Body of pancreas (tissue), 4 donors: Measurements from ENCODE around the gene CFAP77. TPM values are rescaled to one million over a fixed set of nuclear protein-coding genes. Genes with fewer than 3 reads are reported as not detected.

Experiments used
- ATAC-seq: fragments of 150-250 bp; one replicate; pipeline ENCODE4 v1.9.1; 2016
- DNase-seq, 4 donors: peaks; one replicate each; pipeline ENCODE4 v3.0.0-alpha.2; 2019
- H3K27ac ChIP-seq, 4 donors: fragments of 200-600 bp; sonication (generic); 1 replicate in 3 of 4; 2 replicates in 1 of 4; pipeline versions ENCODE4 v1.5.1 to v1.6.1; 2016 to 2019; ENCODE audit warnings: mild to moderate bottlenecking in 1 of 4, mixed read lengths in 1 of 4, moderate library complexity in 1 of 4
- H3K27me3 ChIP-seq, 2 donors: fragments of 200-600 bp; sonication (generic); one replicate each; pipeline ENCODE4 v1.6.0; 2016; ENCODE audit warnings: mild to moderate bottlenecking in 1 of 2
- H3K36me3 ChIP-seq, 2 donors: fragments of 200-600 bp; sonication (generic); replicated peaks in 1 of 2; 2 replicates each; pipeline ENCODE4 v1.5.1; 2016; ENCODE audit warnings: low read depth in 2 of 2; ENCODE audit not compliant: insufficient read depth in 1 of 2
- H3K4me1 ChIP-seq: fragments of 200-600 bp; sonication (generic); one replicate; pipeline ENCODE4 v1.6.0; 2016
- H3K4me3 ChIP-seq, 2 donors: fragments of 200-600 bp; sonication (generic); 1 replicate in 1 of 2; 2 replicates in 1 of 2; pipeline ENCODE4 v1.5.1; 2016 to 2019
- H3K9me3 ChIP-seq, 3 donors: fragments of 200-600 bp; sonication (generic); 1 replicate in 2 of 3; 2 replicates in 1 of 3; pipeline ENCODE4 v1.5.1; 2016
- POLR2A ChIP-seq, 3 donors: fragments of 450-650 bp; IDR thresholded peaks; one replicate each; pipeline ENCODE4 v1.6.1; 2016; ENCODE audit warnings: antibody characterized with exemption in 3 of 3, mild to moderate bottlenecking in 2 of 3
- WGBS, 2 donors: methylation state at CpG; one replicate each; pipeline ENCODE4 v1.1.5; 2017; 5-methylcytosine and 5-hydroxymethylcytosine counted together
- intact Hi-C: fragments of 100-400 bp; cut with DNase I; formaldehyde crosslinking; loops from one replicate; pipeline ENCODE4 v1.15.1; 2023
- total RNA-seq, 2 donors: library from RNA; depleted of rRNA; stranded (reverse); fragments of >200 nt; gene quantifications; one replicate each; pipeline ENCODE4 v1.1.0, GENCODE V29; 2016
- TF ChIP-seq, protein P1 (sequence below), 7 experiments: fragments of 450-650 bp in 4 of 7; fragments of 200-600 bp in 3 of 7; sonication (generic) in 3 of 7; IDR thresholded peaks; one replicate each; pipeline ENCODE4 v1.5.1; 2016 to 2019; ENCODE audit warnings: antibody characterized with exemption in 7 of 7

Gene CFAP77
- total RNA-seq, 2 donors from 2014 or later, result not detected

DNA sequence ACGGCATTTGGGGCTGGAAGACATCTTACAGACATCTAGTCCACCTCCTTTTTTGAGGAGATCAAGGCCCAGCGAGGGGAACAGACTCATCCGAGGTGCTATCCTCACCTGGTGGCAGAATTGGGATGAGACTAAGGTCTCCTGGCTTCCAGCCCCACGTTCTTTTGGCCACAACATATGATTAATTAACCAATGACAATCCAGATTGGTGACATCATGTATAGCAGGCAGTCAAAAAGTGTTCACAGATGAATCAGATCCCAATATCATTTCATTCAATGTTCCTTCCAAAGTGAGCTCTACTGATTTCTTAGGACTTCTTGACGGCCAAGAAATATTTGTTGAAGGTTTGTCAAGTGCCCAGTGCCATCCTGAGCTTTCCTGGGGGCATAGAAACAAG, 3.9 kb downstream of the CFAP77 start:
- intact Hi-C loops, result loop anchor here (10.0 kb wide), 1 partner anchor 381 kb away; no protein-coding TSS in a partner anchor
- 36 to 44% methylated on average over 5 of the region's 5 CpGs for WGBS, 2 donors
- Histone ChIP-seq H3K9me3 (no peaks in the 10 kb centered on the region), H3K4me3 (no peak overlapping the region), H3K27ac (no peak overlapping the region), H3K4me1 (peaks cover 21% of the 10 kb centered on the region), H3K36me3 (no peaks in the 10 kb centered on the region), H3K27me3 (peaks cover 0 to 23% of the 10 kb centered on the region in 2 donors)
- no peak for TF ChIP-seq POLR2A (IDR thresholded peaks at IDR 0.05)
- TF ChIP-seq, protein P1, sequence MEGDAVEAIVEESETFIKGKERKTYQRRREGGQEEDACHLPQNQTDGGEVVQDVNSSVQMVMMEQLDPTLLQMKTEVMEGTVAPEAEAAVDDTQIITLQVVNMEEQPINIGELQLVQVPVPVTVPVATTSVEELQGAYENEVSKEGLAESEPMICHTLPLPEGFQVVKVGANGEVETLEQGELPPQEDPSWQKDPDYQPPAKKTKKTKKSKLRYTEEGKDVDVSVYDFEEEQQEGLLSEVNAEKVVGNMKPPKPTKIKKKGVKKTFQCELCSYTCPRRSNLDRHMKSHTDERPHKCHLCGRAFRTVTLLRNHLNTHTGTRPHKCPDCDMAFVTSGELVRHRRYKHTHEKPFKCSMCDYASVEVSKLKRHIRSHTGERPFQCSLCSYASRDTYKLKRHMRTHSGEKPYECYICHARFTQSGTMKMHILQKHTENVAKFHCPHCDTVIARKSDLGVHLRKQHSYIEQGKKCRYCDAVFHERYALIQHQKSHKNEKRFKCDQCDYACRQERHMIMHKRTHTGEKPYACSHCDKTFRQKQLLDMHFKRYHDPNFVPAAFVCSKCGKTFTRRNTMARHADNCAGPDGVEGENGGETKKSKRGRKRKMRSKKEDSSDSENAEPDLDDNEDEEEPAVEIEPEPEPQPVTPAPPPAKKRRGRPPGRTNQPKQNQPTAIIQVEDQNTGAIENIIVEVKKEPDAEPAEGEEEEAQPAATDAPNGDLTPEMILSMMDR (IDR thresholded peaks at IDR 0.05), result no peak
- no peak for DNase-seq
- no peak for ATAC-seq

DNA sequence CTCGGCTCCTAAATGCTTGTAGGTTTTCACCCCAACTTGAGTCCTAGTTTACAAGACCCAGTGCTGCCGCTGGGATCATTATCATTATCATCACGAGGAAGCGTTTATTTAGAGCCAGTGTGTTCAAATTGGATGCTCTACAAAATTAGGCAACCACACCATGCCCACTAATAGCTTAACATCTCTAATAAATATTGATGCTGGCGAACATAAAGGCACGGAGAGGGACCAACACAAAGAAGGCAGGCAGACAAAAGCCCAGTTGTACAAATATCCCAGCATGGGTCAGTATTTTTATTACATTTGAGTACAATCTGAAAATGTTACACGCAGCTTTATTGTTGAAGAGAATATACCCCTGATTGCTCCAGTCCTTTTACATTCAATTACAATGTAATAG, 4.7 kb downstream of the CFAP77 start:
- Histone ChIP-seq H3K27ac (no peak overlapping the region), H3K4me3 (no peak overlapping the region), H3K4me1 (peaks cover 18% of the 10 kb centered on the region), H3K27me3 (peaks cover 0 to 23% of the 10 kb centered on the region in 2 donors), H3K9me3 (no peaks in the 10 kb centered on the region), H3K36me3 (no peaks in the 10 kb centered on the region)
- no peak for ATAC-seq
- WGBS, 2 donors, result 26 to 36% methylated on average over 7 of the region's 7 CpGs
- no peak for DNase-seq
- TF ChIP-seq POLR2A (IDR thresholded peaks at IDR 0.05), result no peak
- TF ChIP-seq, protein P1 (IDR thresholded peaks at IDR 0.05), result no peak
- intact Hi-C loops, result loop anchor here (10.0 kb wide), 1 partner anchor 380 kb away; no protein-coding TSS in a partner anchor

DNA sequence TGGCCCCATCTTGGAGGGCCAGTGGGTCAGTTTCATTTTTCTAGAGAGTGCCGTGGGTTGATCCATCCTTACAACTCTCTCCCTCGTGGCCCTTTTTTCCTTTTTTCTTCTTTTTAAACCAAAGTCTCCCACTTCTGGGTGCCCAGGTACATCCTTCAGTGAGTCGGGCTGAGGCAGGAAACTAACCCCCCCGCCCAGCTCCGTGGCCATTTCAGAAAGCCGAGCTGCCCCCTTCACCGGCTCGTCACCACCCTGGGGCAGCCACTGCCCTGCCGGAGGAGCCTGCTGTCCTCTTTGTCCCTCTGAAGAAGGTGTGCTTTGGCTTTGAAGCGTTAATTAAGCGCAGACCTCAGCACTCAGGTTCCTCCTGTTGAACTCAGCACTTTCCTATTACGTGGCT, 5.2 kb downstream of the CFAP77 start:
- H3K9me3 ChIP-seq, result no peaks in the 10 kb centered on the region
- 23% methylated on average over 12 of the region's 12 CpGs for WGBS, 2 donors
- no peaks in the 10 kb centered on the region for H3K36me3 ChIP-seq
- DNase-seq (no peak), ATAC-seq (no peak)
- no peak for TF ChIP-seq POLR2A (IDR thresholded peaks at IDR 0.05)
- TF ChIP-seq, protein P1 (IDR thresholded peaks at IDR 0.05), result no peak
- intact Hi-C loops, result loop anchor here (10.0 kb wide), 1 partner anchor 380 kb away; no protein-coding TSS in a partner anchor
- no peak overlapping the region for H3K27ac ChIP-seq
- no peak overlapping the region for H3K4me3 ChIP-seq
- peaks cover 13% of the 10 kb centered on the region for H3K4me1 ChIP-seq
- H3K27me3 ChIP-seq, result peaks cover 0 to 23% of the 10 kb centered on the region in 2 donors

DNA sequence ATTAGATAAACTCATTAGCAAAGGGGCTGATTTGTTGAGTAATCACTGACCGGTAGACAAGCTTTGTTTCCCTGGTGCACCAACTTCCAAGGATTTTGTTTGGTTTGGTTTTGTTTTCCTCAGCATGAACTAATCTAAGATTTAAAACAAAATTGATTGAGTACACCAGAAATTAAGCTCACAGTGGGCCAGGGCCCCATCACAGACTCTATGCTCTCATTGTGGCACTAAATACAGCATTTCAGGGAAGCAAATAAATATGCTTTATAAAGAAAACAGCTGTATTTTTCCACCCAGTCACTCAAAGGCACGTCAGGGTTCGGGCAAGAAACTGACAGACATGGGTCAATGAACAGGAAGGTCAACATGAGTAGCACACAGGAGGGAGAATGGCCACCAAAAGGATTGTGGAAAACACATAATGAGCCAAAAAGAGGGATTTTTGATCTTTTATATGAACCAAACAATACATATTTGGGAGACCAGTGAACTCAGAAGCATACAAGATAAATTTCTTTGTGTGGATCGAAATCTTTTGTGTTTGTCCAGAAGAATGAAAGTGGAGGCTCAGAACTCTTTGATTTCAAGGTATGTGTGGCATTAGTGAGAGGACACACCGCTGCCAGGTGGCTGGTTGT, 8.8 kb downstream of the CFAP77 start:
- WGBS, 2 donors, result 35 to 51% methylated on average over 5 of the region's 5 CpGs
- H3K36me3 ChIP-seq, result no peaks in the 10 kb centered on the region
- no peaks in the 10 kb centered on the region for H3K9me3 ChIP-seq
- ATAC-seq (no peak), DNase-seq (no peak)
- TF ChIP-seq, protein P1 (IDR thresholded peaks at IDR 0.05), result no peak
- TF ChIP-seq POLR2A (IDR thresholded peaks at IDR 0.05), result no peak
- H3K4me3 ChIP-seq, result no peak overlapping the region
- H3K4me1 ChIP-seq, result no peaks in the 10 kb centered on the region
- intact Hi-C loops, result loop anchor here (10.0 kb wide), 1 partner anchor 376 kb away; no protein-coding TSS in a partner anchor
- peaks cover 0 to 9% of the 10 kb centered on the region in 2 donors for H3K27me3 ChIP-seq
- no peak overlapping the region for H3K27ac ChIP-seq

DNA sequence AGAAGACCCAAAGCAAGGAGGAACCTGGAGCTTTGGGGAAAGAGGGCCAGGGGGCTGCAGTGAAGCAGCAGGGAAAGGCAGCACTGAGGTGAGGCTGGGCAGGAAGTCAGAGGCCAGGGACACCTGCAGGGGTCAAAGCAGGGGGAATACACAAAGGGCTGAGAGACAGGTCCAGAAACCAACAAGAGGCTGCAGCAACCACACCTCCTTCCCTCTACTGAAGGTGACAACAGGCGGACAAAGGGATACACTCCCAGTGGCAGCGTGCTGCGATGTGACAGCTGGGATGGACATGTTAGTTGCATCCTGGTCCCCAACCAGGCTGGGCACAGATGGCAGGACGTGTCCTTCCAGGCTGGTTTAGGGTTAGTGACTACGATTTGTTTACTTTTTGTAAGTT, 12.6 kb downstream of the CFAP77 start:
- no peak for ATAC-seq
- intact Hi-C loops, result no loop called here
- DNase-seq, result no peak
- Histone ChIP-seq H3K27ac (no peak overlapping the region), H3K27me3 (peaks cover 0 to 5% of the 10 kb centered on the region in 2 donors), H3K9me3 (no peaks in the 10 kb centered on the region), H3K4me3 (no peak overlapping the region), H3K4me1 (no peaks in the 10 kb centered on the region), H3K36me3 (no peaks in the 10 kb centered on the region)
- 31 to 34% methylated on average over 5 of the region's 5 CpGs for WGBS, 2 donors
- TF ChIP-seq POLR2A (IDR thresholded peaks at IDR 0.05), result no peak
- TF ChIP-seq, protein P1 (IDR thresholded peaks at IDR 0.05), result no peak
